HG03460 (cell line): ENCODE measurements around the gene PTPRN2.
"Not testable (repeated sequence)": the region's sequence is repeated elsewhere in the genome, so short reads cannot be mapped to it uniquely, and the experiment has no call there.

Experiments used
- ATAC-seq: cut with Tn5 transposase; IDR thresholded peaks from one replicate; pipeline ENCODE4 v1.9.1; 2021; ENCODE audit not compliant: unreplicated experiment

The PTPRN2 gene

GRCh38 chr7:158519633-158520174 is 67.9 kb downstream of the PTPRN2 start:
- ATAC-seq = no peak

DNA sequence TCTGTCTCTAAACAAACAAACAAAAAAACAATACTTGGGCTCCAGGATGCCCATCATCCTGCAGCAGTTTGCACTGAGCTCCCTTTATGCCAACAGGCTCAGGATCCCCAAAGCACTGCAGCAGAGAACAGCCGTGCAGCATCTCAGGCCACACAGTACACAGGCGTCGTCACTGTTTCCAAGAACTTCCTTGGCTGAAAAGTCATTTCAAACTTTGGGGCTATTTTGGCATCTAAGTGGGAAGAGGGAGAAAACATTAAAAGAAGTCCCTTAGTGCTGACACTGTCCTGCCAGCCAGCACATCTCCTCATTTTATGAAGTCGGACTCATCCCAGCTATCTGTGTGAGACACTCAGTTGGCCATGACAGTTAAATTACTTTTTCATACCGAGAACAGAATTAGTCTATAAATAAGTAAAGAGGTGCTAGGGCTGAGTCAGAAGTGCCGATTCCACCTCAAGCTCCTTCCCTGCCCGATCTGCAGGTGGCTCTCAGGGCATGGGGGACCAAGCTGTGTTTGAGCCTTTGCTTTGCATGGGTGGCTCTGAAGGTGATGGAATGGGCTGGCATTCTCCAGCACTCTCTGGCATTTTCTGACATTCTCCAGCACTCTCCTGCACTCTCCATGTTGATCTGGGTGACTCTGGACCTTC is 68.5 kb downstream of the PTPRN2 start:
- no peak for ATAC-seq

GRCh38 chr7:158517571-158517970 is 70.1 kb downstream of the PTPRN2 start:
- no peak for ATAC-seq

GRCh38 chr7:158517072-158517471 is 70.6 kb downstream of the PTPRN2 start:
- no peak for ATAC-seq

- no peak for ATAC-seq
These were observed 71.1 kb downstream of the PTPRN2 start for GRCh38 chr7:158516524-158516923.

- ATAC-seq = no peak
These were observed 74.8 kb downstream of the PTPRN2 start for GRCh38 chr7:158512869-158513268.

DNA sequence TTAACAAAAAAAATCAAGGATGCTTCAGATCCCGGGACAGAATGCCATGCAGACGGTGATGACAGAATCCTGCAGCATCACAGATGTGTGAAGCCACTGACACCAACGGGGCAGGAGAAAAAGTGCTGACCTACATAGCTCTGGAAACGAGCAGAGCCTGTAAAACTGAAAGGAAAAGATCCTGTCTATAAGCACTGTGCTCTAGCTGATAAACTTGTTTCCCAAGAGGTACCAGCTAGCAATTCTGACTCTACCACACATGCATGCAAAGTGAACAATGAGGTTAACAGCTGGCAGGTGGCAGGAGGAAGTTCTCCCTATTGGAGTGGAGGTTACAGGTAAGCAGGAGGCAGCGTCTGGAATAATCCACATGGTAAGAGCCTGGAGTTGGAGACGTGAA is 75.6 kb downstream of the PTPRN2 start:
- ATAC-seq = no peak

DNA sequence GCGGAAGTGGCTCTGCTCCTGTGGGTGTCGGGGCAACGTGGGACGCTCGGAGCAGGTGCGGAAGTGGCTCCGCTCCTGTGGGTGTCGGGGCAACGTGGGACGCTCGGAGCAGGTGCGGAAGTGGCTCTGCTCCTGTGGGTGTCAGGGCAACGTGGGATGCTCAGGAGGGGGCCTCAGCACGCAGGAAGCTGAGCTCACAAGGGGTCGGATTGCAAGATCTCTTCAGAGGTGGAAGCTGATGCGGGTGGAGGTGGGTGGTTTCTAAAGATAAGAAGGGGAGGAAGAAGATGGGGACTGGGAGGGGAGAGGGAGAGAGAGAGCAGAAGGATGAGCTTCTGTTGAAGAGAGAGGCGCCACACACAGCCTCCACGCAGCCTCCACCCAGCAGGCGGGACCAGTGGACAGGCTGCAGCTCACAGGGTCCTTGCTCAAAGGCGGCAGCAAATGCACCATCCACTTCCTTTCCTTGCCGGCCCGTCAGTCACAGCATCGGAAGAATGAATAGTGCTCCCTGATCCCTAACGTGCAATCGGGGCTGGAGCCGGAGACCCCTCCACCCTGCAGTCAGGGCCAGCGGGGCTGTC is 78.7 kb downstream of the PTPRN2 start:
- ATAC-seq = no peak

DNA sequence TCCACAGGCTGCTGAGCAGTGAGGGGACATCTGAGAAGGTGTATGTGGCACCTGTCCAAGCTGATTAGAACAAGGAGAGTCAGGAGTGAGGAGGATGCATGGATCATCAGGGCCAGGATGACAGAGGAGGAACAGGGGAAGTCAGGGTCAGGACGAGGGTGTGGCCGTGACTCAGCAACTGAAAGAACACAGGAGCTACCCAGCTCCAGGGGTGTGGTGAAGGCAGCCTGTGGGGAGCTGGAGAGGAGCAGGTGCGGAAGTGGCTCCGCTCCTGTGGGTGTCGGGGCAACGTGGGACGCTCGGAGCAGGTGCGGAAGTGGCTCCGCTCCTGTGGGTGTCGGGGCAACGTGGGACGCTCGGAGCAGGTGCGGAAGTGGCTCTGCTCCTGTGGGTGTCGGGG is 79.3 kb downstream of the PTPRN2 start:
- ATAC-seq = not testable (repeated sequence)

- ATAC-seq = no peak
These were observed 79.7 kb downstream of the PTPRN2 start for GRCh38 chr7:158507917-158508316.

DNA sequence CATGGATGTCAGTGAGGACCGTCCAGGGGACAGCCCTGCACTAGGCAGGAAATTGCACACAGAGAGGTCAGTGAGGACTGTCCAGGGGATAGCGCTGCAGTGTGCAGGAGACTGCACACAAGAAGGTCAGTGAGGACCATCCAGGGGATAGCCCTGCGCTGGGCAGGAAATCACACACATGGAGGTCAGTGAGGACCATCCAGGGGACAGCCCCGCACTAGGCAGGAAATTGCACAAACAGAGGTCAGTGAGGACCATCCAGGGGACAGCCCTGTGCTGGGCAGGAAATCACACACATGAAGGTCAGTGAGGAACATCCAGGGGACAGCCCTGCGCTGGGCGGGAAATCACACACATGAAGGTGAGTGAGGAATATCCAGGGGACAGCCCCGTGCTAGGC is 80.4 kb downstream of the PTPRN2 start:
- not testable (repeated sequence) for ATAC-seq

DNA sequence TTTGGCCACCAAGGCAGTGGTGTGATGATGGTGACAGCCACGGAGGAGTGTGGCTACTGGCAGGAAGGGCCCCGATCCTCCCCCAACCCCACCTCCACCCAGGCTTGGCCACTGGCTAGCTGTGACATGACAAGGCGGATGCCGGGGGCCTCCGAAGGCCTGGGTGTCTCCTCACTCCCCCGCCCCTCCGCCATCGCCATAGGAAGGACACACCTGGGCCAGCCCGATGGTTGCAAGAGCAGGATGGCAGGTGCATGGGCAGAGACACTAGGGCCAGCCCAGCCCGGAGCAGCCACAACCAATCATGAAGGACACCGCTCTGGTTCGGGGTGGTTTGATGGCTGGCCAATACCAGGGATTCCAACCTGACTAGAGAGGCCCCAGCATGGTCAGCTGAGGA is 81.0 kb downstream of the PTPRN2 start:
- no peak for ATAC-seq

DNA sequence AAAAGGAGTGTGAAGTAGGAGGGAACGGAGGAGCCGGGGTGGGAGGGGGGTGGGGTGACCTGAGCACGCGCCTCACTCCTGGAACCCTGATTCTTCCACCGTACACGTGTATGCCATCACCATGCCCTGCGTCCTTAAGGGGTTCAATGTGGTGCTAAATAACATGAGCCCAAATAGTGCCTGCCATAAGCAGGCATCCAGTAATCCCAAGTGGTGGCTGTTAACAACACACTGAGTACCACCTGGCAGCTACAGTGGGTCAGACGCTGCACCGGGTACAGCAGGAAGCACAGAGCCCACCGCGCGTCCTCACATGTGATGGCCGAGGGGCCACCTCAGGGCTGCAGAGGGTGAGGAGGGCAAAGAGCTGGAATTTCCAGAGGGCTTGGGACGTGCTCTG is 81.9 kb downstream of the PTPRN2 start:
- ATAC-seq = no peak

GRCh38 chr7:158502068-158502750 is 85.4 kb downstream of the PTPRN2 start:
- no peak for ATAC-seq

DNA sequence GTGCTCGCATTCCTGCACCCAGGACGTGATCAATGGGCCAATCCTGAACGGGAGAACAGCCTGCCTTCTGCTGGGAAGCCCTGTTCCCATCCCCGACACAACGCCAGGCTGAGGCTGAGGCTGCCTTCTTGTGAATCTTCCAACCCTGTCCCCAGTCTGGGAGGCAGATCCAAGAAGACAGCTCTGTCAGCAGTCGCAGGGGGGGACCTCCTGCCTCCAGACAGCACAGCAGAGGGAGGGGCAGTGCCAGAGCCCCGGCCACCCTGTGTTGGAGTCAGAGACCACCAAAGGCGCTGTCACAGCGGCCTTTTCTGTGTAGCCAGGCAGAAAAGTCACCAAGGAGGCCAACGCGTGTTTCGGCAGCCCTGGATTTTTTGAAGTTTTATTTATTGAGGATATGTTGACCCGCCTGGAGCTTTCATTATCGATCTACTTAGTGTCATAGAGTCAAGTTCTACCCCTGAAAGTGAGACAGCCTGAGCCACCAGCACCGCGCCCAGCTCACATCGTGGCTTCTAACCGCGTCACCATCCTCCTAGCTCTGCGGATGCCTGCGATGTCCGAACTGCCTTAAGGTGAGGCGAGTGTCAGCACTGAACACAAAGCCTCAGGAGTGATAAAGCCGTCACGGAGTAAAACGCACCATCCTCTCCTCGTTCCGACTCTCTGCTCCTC is 86.1 kb downstream of the PTPRN2 start:
- no peak for ATAC-seq

GRCh38 chr7:158500651-158501052 is 87.0 kb downstream of the PTPRN2 start:
- no peak for ATAC-seq

- no peak for ATAC-seq
These were observed 88.6 kb downstream of the PTPRN2 start for GRCh38 chr7:158499082-158499455.

GRCh38 chr7:158498443-158499081 is 89.1 kb downstream of the PTPRN2 start:
- ATAC-seq = no peak

- no peak for ATAC-seq
These were observed 90.0 kb downstream of the PTPRN2 start for GRCh38 chr7:158497627-158498026.

DNA sequence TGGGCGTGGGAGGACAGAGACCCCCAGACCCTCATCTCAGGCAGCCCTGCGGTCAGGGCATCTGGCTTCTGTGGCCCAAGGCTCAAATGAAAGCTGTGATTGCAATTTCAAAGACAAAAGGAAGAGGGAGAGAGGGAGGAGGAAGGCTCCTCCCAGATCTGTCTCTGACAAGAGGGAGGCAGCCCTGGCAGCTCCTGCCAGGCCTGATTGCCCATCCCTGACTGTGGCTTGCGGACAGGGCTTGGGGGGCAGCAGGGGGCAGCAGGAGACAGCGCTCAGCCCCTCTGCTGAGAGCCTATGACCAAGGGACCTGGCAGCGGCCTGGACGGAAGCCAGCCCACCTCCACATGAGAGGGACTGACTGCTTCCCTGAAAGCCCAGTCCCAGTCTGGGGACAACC is 91.8 kb downstream of the PTPRN2 start:
- ATAC-seq = no peak

- ATAC-seq = no peak
These were observed 92.4 kb downstream of the PTPRN2 start for GRCh38 chr7:158495216-158495615.
